ENCODE results near the gene KREMEN1.

DNA sequence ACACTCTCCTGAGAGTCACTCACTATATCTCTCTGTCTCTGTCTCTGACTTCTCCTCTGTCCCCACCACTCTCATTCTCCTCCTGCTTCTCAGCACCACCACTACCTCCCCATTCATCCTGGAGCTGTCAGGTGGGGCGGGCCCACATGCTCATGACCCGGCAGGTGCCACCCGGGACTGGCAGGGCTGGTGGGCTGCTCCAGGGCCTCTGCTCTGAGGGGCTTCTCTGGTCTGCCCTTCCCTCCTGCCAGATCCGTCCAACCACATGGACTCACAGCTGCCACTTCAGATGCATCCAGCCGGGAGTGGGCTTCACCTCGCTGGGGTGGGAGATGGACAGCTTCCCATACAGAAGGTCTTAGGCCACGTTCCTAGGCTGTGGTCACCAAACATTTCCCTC, 128.1 kb downstream of the KREMEN1 start:
- TF ChIP-seq GATA2 (IDR thresholded peaks at IDR 0.05; ENCODE audit: low read depth, low read length), result no peak
- no peak for TF ChIP-seq GATA3 (IDR thresholded peaks at IDR 0.05; ENCODE audit: low read depth, low read length)

Measured in SH-SY5Y (cell line).